Activated CD4-positive, alpha-beta T cell treated with anti-CD3 and anti-CD28 coated beads for 48 hours (primary cell): ENCODE data around the gene IST1.
"Not testable (repeated sequence)": the region's sequence is repeated elsewhere in the genome, so short reads cannot be mapped to it uniquely, and the experiment has no call there.

Source experiments
- DNase-seq: peaks from one replicate; pipeline ENCODE4 v3.0.0-alpha.2; 2020

The IST1 gene

GRCh38 chr16:71894921-71895678 is at the start of gene IST1:
Gene IST1, plus strand, starts transcription at chr16:71895531. Its CDS starts 20,110 bp downstream, at chr16:71915641.
- peak; percentile 99 for DNase-seq

DNA sequence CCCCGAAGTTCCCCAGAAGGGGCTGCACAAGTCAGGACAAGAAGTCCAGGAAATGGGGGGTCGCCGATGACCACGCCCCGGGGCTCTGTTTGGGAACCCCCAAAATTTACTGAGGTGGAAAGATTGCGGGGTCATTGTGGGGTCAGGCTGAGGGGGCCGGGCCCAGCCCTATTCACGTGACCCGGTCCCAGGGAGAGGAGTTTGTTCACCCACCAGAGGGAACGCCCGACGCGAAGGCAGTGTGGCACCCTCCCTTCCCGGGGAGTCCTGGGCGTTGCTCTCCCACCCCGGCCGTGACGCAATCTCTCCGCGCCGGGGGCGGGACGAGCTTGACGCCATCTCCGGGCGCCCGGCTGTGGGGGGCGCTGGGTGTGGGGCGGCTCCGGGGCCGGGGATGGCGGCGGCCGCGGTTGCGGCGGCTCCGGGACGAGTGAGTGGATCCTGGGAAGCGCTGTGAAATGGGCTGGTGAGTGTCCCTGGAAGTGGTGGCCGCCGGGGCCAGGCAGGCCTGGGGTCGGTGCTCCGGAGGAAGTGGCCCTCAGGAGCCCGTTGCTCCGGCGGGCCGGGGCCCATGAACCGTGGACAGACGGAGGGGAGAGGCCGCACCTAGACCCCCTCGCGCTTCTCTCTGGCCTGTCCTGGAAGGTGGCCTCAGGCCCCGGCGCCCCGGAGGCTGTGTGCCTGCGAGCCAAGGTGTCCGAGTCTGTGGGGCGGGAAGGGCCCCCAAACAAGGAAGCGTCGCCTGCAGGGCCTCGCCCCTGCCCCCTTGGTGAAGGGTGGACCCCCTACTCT is 49.5 kb upstream of the IST1 start, which contains the start of gene ATXN1L:
Gene ATXN1L (plus strand): TSS at position 338 of the 792 bp plus-strand sequence. CDS start 3,765 bp downstream, outside the sequence.
- DNase-seq = peak; percentile 94

- peak; percentile 28 for DNase-seq
These were observed 48.9 kb upstream of the IST1 start for GRCh38 chr16:71846431-71846830.

DNA sequence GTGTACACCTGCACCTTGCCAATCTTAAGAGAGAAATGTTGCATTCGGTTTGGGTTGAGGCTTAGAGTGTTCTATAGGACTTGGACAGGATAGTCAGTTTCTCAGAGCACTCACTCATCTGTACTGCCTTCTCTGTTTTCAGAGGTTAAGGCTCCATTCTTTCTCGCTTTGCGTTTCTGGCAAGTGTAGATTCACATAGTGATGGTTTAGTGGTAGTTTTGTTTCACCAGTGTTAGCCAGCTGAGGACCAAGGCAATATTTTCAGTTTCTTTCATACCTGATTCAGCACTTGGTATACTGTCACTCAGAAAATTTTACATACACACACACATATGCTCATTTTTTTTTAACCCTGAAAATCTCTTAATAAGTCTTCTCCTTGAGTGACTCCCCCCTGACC is 48.2 kb upstream of the IST1 start:
- no peak for DNase-seq

DNA sequence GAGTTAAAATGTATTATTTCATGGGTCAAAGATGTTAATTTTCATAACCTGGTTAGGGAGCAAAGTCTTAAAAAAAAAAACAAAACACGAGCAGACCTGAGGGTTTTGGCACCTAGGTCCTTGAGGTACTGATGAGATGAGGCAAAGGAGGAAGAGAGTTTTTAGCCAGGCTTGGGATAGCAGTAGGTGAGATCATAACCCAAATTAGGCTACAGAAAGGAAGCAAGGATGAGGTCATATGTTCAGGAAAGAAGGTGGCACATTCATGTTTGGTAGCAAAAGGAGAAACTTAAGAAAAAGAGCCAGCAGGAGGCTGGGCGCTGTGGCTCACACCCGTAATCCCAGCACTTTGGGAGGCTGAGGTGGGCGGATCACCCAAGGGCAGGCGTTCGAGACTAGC is 46.7 kb upstream of the IST1 start:
- DNase-seq = no peak

DNA sequence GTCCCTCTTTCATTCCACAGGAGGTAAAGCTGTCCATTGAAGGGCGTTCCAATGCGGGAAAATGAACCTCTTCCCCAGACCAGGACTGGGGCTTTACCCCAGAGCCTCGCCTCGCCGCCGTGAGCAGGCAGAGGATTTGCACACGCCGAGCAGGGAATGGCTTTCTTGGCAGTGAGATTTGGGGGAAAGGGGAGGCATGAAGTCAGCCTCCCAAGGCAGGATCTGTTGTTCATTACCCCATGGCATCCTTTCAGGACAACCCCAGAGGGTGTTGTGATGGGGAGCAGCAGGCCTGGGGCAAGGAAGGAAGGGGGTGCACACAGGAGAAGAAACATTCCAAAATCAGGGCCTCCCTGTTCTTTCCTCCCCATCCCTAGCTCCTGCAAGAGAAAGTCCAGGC is 43.6 kb upstream of the IST1 start:
- DNase-seq = no peak

DNA sequence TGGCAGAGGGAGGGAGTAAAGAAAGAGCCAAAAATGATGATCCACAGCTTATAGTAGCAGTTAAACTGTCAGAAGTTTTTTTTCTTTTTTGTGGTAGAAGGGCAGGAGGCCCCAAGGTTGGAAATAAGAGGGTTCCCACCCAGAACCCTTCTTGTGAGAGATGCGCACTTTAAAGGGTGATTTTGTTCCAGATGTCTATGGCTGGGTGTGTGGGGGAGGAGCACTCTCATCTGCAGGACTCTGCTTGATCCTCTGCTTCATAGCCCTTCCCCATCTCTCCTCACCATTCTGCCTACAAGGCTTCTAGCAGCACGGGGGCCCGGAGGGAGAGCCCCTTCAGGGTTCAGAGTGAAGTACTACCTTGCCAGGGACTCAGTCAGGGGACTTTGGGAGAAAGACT is 43.2 kb upstream of the IST1 start:
- no peak for DNase-seq

- DNase-seq = no peak
These were observed 42.8 kb upstream of the IST1 start for GRCh38 chr16:71852561-71852960.

GRCh38 chr16:71853413-71853812 is 41.9 kb upstream of the IST1 start:
- no peak for DNase-seq

- no peak for DNase-seq
These were observed 40.9 kb upstream of the IST1 start for GRCh38 chr16:71854369-71854948.

DNA sequence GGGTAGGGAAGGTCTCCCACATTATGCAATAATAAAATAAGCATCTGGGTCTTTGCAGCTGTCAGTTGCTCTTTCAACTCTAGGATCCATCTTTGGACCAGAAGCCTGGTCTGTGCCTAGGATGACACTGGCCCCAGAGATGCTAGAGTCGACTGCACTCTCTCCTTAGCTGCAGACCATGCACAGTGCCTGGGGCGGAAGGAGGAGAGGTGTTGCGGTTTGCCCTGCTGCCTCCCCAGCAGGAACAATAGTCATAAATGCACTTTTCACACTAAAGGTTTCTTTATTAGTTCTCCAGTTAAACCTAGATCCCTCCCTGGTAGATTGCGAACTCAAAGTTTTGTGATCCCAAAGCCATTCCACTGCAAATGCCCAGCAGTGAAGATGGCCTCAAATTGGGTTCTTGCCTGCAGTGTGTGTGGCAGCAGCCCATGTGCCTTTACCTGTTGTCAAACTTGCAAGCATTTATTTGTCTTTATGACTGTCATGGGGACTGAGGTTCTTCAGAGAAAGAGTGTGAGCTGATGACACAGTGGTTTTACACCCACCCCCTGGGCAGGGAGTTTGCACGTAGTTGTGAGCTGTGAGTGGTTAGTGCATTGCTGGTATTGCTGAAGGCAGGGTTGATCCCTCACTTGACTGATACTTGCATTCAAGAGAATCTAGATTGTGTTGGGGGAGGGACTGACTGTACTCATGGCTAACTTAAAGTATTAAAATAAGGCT is 39.2 kb upstream of the IST1 start:
- peak; percentile 48 for DNase-seq

- DNase-seq = no peak
These were observed 35.4 kb upstream of the IST1 start for GRCh38 chr16:71859762-71860521.

DNA sequence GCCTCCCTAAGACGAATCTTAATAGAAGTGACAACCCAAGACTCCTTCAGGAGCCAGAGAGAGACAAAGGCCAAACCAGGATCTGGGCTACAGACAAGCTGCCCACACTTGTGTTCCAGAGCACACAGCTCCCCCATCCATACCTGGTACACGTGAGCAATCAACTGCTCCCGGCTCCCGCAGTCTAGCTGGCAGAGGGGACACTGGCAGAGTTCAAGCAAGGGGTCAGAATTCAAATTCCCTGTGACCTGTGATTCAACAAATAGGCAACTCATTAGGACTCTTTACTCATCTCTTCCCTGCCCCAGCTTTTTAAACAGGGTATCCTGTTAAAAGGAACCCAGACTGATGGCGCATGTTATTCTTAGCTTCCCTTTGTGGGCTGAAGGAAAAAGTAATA is 31.3 kb upstream of the IST1 start:
- no peak for DNase-seq

- DNase-seq = no peak
These were observed 30.0 kb upstream of the IST1 start for GRCh38 chr16:71865173-71865863.

DNA sequence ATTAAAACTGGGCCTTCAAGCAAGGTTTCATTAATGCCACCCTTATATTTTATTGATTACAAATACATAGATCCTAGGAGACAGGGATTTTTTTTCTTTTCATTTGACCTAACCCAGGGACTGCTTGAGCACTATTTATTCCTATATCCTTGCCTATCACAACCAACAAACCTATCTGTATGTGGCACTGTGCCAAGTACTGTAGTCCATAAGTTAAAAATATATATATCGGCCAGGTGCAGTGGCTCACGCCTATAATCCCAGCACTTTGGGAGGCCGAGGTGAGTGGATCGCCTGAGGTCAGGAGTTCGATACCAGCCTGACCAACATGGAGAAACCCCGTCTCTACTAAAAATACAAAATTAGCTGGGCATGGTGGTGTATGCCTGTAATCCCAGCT is 28.2 kb upstream of the IST1 start:
- not testable (repeated sequence) for DNase-seq

GRCh38 chr16:71867939-71868338 is 27.4 kb upstream of the IST1 start:
- DNase-seq = no peak

GRCh38 chr16:71869089-71869488 is 26.2 kb upstream of the IST1 start:
- DNase-seq = no peak

DNA sequence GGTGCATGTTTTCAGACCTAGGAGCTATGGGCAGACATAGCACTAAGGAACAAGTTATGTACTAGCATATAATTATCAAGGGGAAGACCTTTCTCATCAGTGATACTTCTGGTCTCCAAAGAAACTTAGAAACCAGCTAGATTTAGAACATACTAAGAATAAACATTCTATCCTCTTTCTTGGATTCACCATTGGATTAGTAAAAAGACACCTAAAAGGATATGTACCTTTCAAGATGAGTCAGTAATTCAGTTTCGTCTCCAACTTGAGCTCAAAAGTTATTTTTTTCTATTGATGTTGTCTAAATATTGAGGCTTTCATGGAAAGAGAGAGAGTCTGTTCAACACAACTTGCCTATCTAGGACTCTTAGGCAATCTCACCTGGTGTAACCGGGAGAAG is 24.5 kb upstream of the IST1 start:
- no peak for DNase-seq

DNA sequence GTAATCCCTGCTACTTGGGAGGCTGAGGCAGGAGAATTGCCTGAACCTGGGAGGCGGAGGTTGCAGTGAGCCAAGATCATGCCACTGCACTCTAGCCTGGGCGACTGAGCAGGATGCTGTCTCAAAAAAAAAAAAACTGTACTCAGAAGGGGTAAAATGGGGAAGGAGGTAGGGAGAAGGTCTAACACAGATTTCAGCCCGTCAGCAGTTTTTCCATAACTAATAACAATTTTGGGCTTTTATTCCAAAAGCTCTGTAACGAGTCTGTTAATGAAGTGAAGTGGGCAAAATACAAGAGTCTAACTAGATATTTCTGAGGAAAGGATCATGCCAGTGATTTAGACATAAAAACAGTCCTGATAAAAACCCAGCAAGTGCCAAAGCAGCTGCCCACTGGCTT is 22.1 kb upstream of the IST1 start:
- DNase-seq = no peak

DNA sequence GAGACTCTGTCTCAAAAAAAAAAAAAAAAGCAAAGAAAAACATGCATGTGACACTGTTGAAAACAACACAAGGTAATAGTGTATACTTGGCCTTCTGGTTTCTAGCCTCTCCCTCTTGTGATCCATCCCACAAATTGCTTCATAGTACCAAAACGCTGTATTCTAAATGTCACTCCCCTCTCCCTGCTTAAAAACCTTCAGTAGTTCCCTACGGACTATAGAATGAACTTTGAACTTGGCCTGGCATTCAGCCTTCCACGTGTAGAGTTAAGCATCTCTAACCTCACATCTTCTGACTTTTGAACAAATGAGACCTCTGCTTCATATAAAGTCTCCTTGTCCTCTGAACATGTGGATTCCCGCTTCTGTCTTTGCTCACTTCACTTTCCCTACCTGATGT is 16.4 kb upstream of the IST1 start:
- DNase-seq = no peak

- DNase-seq = no peak
These were observed 15.2 kb upstream of the IST1 start for GRCh38 chr16:71880176-71880575.
